ENCODE measurements around the gene RPUSD1.

RPUSD1 gene

DNA sequence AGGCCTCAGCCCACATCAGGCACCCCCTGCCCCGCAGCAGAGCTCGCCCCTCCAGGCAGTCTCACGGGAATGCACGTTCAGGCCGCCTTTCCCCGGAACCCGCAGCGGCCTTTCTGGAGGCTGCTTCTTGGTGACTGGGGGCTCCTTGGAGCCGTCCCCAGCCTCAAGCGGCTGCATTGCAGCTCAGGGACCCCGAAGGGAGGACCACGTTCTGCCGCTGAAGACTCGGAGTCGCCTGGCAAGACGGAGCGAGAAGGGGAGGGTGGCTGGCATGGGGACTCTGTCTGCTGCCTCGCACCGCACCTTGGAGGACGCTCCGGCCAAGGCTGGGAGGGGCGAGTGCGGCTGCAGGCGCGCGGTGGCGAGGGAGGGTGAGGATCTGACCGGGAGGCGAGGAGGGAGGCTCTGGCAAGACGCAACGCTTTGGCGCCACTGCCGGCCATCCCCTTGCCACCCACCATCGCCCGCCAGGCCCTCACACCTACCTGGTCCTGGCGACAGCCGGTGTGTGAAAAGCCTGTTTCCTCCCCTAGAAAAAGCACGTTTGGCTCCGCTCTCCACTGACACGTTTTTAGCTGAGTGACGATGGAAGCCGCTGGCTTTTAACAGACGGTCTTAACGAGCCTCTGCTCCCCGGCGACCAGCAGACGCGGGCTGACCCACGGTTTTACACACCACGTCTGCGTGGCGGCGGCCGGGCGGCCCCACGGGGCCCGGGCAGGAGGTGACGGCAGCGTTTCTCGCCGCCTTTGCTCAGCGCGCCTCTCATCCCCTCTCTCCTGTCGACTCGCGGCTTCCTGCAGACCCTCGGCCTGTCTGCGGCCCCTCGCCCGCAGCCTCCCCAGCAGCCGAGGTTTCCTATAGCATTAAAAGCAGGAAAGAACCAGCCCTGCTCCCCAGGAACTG is 29.1 kb upstream of the RPUSD1 start:
- Histone ChIP-seq H3K27ac (no peak overlapping the region), H3K36me3 (replicated peaks) (no peaks in the 10 kb centered on the region), H3K4me3 (ENCODE audit: low read depth, low read length) (no peak overlapping the region), H3K27me3 (replicated peaks) (peaks cover 18% of the 10 kb centered on the region)
- in situ Hi-C loops (cut with HindIII; ENCODE audit: low pct_ligation_motif_present, low sequenced_read_pairs), result no loop called here
- TF ChIP-seq, protein P1, sequence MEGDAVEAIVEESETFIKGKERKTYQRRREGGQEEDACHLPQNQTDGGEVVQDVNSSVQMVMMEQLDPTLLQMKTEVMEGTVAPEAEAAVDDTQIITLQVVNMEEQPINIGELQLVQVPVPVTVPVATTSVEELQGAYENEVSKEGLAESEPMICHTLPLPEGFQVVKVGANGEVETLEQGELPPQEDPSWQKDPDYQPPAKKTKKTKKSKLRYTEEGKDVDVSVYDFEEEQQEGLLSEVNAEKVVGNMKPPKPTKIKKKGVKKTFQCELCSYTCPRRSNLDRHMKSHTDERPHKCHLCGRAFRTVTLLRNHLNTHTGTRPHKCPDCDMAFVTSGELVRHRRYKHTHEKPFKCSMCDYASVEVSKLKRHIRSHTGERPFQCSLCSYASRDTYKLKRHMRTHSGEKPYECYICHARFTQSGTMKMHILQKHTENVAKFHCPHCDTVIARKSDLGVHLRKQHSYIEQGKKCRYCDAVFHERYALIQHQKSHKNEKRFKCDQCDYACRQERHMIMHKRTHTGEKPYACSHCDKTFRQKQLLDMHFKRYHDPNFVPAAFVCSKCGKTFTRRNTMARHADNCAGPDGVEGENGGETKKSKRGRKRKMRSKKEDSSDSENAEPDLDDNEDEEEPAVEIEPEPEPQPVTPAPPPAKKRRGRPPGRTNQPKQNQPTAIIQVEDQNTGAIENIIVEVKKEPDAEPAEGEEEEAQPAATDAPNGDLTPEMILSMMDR (IDR thresholded peaks at IDR 0.05; ENCODE audit: low read depth, low read length, missing control alignments), result no peak
- no peak for DNase-seq

DNA sequence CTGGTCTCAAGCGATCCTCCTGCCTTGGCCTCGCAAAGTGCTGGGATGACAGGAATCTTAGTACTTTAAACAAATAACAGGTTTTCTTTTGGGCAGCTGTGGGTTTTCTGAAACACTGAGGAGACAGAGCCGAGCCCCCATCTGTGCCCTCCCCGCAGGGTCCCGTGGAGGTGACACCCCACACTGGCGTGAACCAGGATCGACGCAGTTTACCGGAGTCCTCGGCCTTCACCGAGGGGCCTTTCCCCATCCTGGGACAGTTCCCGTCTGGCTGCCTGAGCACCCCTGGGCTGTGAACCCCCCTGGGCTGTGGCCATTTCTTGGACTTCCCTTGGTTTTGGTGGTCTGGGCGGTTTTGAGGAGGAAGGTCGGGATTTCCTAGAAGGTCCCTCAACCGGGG is 27.7 kb upstream of the RPUSD1 start:
- Histone ChIP-seq H3K4me3 (ENCODE audit: low read depth, low read length) (no peak overlapping the region), H3K27ac (no peak overlapping the region), H3K36me3 (replicated peaks) (no peaks in the 10 kb centered on the region), H3K27me3 (replicated peaks) (peaks cover 20% of the 10 kb centered on the region)
- TF ChIP-seq, protein P1 (IDR thresholded peaks at IDR 0.05; ENCODE audit: low read depth, low read length, missing control alignments), result no peak
- in situ Hi-C loops (cut with HindIII; ENCODE audit: low pct_ligation_motif_present, low sequenced_read_pairs), result no loop called here
- DNase-seq, result no peak

DNA sequence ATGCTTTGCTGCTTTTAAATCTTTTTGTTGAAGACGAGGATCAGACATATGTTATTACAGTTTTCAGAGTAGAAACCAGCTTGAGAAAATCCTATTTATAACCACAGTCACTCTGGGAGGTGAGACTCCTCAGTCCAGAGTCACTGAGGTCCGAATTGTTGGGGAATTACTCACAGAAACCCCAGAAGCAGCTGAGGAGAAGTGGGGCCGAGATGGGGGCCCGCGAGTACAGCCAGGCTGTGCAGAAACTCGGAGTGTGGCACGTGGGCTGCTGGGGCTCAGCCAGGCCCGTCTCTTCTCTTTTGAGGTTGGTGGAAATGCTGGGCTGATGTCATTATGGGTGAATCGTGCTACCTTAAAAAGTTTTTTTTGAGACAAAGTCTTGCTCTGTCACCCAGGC is 26.8 kb upstream of the RPUSD1 start:
- Histone ChIP-seq H3K4me3 (ENCODE audit: low read depth, low read length) (no peak overlapping the region), H3K27ac (no peak overlapping the region), H3K36me3 (replicated peaks) (no peaks in the 10 kb centered on the region), H3K27me3 (replicated peaks) (peaks cover 20% of the 10 kb centered on the region)
- in situ Hi-C loops (cut with HindIII; ENCODE audit: low pct_ligation_motif_present, low sequenced_read_pairs), result no loop called here
- DNase-seq, result peak; percentile 28
- TF ChIP-seq, protein P1 (IDR thresholded peaks at IDR 0.05; ENCODE audit: low read depth, low read length, missing control alignments), result no peak

DNA sequence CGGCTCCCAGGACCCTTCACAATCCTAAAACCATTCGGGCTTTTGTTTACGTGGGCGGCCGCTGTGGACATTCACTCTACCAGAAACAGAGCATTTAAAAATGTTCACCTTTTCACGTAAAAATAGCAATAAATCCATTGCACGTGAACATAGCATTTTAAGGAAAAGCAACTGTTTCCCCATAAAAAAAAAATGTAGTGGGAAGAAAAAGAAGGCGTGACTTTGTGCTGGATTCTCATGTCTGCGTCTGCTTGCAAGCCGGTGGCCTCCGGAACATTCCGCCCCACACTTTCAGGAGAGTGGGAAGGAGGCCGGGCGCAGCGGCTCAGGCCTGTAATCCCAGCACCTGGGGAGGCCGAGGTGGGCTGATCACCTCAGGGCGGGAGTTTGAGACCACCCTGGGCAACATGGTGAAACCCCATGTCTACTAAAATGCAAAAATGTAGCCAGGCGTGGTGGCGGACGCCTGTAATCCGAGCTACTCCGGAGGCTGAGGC is 25.8 kb upstream of the RPUSD1 start:
- in situ Hi-C loops (cut with HindIII; ENCODE audit: low pct_ligation_motif_present, low sequenced_read_pairs), result no loop called here
- H3K36me3 ChIP-seq (replicated peaks), result no peaks in the 10 kb centered on the region
- DNase-seq, result no peak
- H3K27me3 ChIP-seq (replicated peaks), result peaks cover 20% of the 10 kb centered on the region
- no peak overlapping the region for H3K27ac ChIP-seq
- TF ChIP-seq, protein P1 (IDR thresholded peaks at IDR 0.05; ENCODE audit: low read depth, low read length, missing control alignments), result no peak
- no peak overlapping the region for H3K4me3 ChIP-seq (ENCODE audit: low read depth, low read length)

DNA sequence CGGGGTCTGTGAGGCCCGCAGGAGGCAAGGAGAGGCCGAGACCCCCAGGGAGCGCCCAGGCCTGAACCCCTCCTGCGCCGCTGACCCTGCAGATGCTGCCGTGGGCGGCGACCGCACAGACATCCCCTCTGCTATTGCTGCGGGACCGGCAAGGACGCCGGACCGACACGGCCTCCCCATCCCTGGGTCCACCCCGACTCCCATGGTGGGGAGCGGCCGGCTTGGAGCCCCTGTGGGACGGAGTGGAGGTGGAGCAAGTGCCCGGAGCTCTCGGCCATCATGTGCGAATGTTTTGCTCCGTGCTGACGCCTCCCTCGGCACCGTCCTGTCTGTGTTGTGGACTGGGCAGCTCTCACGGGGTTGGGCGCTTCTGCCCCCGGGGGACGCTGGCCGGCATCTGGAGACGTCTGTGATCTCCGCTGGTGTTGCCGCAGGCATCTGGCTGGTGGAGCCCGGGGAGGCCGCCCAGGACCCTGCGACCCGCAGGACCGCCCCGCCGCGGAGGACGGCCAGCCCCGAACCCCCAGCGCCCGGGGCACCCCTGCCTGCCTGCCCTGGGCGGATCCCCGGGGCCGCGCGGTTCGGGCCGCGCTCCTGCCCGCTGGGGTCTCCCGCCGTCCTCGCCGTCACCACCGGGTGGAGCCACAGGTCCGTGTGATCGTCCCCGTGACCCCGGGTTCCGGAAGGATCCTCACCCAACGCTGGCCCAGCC is 25.2 kb upstream of the RPUSD1 start:
- DNase-seq, result peak; percentile 2

More for the DNA sequence above, 25.2 kb upstream of the RPUSD1 start:
- no peaks in the 10 kb centered on the region for H3K36me3 ChIP-seq (replicated peaks)
- H3K4me3 ChIP-seq (ENCODE audit: low read depth, low read length), result no peak overlapping the region
- peaks cover 19% of the 10 kb centered on the region for H3K27me3 ChIP-seq (replicated peaks)
- TF ChIP-seq, protein P1 (IDR thresholded peaks at IDR 0.05; ENCODE audit: low read depth, low read length, missing control alignments), result peak; percentile 66
- in situ Hi-C loops (cut with HindIII; ENCODE audit: low pct_ligation_motif_present, low sequenced_read_pairs), result no loop called here
- no peak overlapping the region for H3K27ac ChIP-seq

All from brain microvascular endothelial cell (primary cell).